SIG-M5 (cell line): ENCODE data around the gene USP25.

ENCODE experiments used
- DNase-seq: peaks from one replicate; lab custom pipeline; 2025; lab: John Stamatoyannopoulos, UW

Gene USP25

DNA sequence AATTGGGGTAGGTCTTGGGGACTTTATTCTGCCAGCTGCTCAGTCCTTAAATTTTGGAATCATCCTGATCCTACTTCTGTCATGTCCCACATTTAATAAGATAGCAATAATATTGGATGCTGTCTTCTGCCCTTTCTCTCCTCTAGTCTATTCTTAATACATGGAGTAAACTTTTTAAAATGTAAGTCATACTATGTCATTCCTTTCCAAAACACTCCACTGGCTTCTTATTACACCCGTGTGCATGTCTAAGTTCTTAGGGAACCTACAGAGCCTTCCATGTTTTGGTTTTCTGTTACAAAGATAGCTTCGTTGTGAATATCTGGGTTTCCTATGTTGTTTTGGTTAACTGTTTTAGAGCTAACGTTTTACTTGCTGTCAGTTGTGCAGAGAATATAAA, 35.1 kb downstream of the USP25 start:
- DNase-seq: no peak

DNA sequence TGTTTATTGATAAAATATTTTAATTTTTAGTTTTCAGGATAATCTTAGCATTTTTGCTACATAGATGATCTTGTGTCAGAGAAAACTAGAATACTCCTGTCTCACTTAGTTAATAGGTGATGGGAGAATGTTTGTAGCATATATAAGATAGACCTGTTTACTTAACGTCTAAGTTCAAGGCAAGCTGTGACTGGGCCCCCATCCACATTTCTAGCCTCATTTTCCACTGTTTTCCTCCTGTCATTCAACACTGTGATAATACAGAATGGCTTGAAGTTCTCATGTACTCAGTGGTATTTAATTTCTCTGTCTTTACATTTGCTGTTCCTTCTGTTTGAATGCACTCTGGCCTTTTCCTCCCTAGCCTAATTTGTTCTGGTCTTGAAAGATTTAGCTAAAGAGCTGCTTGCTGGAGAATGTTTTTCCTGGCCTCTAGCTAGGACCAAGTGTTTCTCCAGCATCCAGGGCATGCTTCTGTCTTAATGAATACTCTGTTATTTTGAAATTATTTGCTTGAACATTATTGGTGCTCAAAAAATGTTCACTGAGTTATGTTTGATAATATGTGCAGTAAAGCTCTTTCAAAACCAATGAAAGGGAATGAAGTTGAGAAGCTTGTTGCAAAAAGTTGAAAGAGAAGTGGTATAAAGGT, 37.3 kb downstream of the USP25 start:
- no peak for DNase-seq

DNA sequence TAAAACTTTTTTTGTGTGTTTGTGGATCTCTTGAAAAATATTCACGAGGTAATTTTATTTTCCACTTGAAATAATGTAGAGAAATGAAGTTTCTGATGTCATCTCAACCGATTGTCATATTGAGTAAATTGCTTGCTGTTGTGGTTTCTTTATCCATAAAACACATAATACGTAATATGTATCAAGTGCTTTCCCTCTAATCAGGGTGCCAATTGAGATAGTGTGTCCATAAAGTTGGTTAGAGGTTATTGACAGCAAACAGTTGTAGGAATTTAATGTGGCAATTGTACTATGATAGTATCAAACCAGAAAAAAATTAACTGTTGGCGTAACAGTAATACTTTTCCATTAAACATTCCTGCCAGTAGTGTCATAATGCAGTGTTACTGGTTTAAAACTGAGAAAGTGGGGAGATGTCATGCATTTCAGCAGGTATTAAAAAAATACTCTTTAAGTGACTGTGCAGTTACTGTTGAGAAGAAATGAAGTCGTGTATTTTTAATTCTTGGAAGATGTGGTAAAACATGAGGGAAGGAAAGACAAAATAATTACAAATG, 38.3 kb downstream of the USP25 start:
- DNase-seq: no peak

DNA sequence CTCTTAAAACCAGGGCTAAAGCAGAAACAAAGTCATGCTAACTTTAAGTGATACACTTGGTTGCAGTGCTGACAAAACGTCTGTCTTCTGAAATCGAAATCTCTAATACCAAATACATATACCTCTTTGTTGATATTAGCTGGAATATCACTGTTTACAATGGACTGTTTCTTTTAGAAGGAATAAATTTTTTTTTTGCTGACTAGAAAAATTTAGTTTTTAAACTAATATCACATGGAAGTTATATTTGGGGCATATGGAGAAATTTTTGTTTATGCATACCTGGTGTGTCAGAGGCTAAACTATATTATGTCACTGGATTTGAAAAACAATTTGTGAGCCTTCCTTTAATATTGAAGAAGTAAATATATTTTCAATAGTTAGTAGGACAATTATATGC, 39.1 kb downstream of the USP25 start:
- DNase-seq: no peak

DNA sequence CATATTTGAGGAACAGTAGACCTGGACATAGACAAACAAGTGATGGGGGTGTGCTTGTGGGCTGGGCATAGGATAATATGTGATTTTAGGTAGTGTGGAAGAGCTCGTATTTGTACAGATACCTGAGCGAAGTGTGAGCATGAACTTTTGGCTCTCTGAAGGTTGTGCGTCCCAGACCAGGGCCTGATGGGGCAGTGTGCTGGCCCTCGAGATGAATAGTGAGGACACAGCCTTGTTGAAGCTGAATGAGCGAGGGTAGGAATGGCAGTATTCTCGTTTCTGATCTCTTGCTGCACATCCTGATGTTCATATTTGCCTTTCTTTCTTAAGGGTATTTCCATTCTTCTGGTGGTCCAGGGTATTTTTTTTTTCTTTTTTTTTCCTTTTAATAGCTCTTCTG, 41.5 kb downstream of the USP25 start:
- DNase-seq: no peak

DNA sequence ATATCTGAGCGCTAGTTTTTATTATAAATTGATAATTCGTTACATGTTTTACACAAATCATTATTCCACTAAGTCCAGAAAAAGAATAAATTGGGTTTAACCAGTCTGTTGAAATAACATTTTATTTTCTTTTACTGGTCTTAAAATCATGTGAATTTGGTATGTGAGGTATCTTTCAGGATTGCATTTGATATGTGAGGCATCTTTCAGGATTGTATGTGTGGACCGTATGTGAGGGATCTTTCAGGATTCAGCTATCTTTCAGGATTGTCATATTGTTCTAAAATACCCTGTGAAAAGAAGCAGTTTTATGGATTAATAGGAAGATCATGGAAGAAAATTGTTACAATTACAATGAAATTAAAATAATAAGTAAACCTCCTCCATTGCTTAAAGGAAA, 42.9 kb downstream of the USP25 start:
- no peak for DNase-seq

DNA sequence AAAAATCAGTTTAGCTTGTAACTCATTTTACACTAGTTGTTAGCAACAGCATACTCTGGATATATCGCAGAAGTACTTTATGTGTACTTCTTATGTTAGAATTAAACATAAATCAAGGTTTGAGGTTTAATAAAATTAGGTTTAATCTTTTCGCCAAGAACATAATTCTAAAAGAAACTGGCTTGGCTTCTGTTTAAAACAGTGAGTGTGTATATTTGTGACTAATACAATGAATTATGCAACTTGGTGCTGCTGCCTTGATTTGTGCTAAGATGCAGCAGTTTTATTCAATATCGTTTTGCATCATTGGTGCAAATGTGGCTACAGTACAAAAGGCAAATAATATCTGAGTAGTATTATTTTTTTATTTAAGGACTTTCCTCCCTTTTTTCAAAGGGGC, 44.8 kb downstream of the USP25 start:
- no peak for DNase-seq

DNA sequence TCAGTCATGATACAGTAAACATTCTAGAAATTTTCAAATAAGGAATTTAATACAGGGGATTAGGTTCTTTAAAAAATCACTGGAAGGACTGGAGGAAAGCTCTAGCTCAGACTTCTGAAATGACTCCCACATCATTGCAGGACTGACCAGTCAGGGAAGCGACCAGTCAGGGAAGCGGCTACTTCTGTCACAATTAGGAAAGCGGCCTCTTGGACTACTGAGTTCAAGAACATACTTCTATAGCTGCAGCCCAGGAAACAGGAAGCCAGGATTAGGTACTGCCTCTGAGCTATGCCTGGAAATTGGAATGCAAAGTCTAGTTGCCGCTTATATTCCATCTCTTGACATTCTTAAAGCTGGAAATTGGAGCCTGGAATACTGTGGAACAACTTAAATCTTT, 45.5 kb downstream of the USP25 start:
- no peak for DNase-seq

DNA sequence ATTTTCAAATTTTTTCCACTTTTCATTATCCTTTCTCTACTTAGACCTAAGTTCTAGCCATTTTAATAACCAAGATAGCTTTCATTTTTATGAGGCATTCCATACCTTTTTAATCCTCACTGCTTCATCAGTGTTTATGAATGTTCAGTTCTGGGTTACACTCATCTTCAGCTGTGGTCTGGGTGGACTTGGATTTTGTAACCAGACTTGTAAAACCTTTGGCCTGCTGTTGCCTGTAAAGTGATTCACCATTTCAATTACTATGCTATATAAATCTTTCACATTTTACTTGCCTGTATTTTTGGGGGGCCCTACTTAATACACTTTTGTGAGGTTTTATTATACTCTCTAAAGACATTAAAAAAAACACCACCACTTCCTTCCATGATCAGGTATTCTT, 46.2 kb downstream of the USP25 start:
- DNase-seq: no peak

DNA sequence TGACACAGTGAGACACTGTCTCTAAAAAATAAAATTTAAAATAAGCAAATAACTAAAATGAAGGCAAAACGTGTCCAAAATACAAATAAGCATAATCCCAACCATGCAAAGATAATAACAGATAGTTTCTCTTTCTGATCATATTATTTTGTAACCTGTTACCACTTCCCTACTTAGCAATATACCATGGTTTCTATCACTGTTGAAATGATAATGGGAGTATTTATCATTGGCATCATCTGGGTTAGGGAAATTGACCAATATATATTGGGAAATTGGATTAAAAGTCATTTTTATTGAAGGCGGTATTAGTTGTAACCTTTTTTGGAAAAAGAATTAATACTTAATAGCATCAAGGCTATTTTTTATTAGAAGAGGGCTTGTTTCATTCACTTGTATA, 47.0 kb downstream of the USP25 start:
- no peak for DNase-seq

DNA sequence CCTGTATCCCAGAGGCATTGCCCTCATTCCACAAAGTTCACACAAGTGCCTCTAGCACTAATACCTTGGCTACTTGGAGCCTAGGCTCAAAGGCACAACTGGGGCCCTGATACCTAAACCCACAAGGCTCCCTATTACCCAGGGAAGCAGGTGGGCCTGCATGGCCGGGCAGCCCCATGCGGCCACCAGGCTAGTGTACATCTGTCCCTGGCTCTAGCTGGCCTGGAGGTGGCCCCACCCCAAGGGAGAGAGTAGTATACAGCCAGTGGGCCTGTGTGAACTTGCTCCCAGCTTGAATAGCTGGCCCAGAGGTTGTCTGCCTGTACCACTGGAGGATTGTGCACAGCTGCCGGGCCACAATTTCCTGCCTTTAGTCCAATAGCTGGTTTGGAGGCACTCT, 52.2 kb downstream of the USP25 start:
- DNase-seq: no peak

DNA sequence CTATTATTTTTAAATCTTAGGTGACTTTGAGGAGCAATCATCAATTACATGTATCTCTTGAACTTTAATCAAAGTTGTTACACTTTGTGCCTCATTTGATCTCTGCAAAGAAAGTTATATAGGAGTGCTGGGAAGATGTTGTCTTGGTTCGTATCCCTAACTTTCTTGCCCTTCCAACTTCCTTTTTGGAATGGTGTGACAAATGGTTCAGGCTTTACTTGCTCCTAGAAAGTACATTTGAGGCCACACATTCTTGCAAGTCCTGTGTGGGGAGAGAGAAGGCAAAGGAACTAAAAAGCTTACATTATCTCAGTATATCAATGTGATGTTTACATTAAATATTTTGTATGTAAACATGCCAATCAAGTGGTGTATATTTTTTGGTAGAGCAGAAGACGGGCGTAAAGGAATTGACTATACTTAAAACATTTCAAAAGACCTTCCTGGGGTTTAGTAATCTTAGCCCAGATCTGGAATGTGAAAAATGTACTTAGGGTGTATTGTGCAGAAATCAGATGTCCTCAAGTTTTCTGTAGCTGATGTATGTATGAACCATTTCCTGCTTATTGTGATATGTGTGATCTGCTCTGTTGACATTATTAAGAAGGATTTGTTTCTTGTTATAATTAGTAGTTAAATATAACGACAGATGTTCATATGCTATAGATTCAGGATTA, 59.2 kb downstream of the USP25 start:
- DNase-seq: no peak

DNA sequence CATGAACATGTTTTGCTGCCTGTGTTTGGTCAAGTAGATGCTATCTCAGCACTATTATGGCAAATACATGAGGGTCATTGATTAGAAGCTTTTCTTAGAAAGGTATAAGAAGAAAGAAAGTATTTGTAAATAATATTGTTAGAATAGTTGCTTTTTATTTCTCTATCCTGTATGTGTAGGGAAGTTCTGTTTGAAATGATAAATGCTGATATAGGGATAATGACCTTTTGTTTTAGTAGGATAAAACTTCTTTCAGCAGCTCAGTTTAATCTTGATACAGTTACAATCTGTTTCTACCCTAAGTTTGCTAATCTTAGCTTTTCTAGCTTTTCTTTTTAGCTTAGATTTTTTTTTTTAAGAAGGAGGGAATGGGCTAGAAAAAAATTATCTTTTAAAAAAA, 63.3 kb downstream of the USP25 start:
- DNase-seq: no peak

DNA sequence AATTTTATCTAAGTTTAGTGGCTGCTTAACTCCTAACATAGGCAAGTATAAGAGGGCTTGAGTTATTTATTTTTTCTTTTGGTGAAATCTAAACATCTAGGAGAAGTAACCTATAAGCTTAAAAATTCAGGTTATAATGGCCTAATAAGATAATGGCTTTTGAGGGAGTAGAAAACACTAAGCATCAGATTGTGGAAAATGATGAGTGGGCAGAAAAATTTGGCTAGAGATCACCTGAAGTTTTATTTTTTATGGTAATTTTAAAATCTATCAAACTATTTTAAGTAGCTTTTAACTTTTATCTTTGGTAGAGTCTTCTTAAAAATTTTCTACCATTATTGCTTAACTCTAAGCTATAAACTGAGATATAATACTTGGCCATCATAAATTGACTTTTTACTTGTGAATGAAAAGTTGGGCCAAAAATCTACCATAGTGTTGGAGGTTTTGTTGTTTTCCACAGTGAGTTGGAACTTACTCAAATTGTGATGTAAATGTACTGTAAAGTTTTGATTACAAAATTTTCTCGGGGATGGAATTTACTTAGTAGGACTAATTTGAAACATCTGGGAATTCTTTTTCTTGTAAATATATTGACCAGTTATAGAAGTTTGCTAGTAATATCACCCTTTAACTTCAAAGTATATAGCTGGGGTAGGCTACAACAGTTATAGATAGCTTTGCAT, 63.9 kb downstream of the USP25 start:
- no peak for DNase-seq

DNA sequence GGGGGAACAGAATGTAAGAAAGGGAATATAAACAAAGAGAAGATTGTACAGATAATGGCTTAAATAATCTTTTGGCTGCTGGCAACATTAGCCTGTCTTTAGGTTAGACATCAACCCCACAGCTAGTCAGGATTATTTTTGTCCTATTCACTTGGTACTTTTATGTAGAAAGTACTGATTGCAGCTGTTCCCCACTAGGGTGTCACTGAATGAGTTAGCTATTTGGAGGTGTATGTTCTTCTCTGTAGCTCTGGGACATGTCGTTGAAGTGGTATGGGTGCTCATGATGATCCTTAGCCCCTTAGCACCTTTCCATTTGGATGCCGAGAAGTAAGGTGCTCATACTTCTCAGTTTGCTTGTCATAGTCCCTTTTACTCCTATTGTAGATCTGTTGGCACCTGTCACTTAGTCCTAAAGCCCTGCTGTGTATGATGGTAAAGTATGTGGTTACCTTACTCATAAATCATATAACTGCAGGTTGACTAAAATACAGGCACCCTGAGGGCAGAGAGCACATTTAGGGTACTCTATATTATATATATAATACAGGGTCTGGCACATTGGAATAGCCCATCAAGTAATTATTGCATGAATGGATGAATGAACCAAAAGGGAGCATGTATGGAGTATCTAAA, 64.6 kb downstream of the USP25 start:
- DNase-seq: no peak

DNA sequence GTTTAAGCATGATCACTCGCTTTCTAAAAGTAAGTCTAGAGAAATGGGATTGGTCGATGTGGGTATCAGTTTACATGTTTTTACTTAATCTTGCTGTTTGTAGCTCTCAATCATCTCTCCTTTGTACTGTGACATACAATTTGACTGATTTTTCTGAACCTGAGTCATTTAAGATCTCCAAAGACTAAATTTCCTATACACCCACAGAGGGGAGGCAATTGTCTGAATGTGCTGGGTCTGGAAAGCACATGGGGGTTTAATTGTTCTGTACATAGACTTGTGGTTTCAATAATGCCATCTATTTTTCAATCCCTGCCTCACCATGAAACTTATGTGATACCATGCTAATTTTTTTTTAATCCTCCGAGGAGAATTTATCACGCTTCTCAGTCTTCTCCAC, 65.8 kb downstream of the USP25 start:
- no peak for DNase-seq

DNA sequence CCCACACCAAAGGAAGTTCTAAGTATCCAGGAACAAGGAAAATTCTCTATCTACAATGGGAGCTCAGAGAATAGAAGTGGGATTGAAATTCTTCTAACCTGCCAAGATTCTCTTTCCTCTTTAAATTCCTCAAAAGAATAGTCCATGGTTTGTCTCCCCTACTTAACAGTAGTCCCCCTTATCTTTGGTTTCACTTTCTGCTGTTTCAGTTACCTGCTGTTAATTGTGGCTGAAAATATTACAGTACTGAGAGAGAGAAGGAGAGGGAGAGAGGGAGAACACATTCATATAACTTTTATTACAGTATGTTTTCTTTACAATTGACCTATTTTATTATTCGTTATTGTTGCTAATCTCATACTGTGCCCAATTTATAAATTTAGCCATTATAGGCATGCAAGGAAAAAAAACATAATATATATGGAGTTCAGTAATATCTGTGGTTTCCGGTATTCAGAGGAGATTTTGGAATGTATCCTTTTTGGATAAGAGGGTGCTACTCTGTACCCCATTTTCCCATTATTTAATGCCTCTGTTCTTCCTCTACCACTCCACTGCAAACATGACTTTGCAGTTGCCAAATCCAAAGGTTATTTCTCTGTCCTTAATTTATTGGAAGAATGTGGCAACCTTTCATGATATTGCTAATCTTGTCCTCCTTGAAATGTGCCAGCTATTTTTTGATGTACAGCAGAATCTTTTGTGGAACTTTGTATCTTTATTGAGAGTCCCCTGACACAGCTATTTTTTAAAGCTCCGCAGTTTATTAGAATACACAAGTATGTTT, 68.0 kb downstream of the USP25 start:
- DNase-seq: no peak

DNA sequence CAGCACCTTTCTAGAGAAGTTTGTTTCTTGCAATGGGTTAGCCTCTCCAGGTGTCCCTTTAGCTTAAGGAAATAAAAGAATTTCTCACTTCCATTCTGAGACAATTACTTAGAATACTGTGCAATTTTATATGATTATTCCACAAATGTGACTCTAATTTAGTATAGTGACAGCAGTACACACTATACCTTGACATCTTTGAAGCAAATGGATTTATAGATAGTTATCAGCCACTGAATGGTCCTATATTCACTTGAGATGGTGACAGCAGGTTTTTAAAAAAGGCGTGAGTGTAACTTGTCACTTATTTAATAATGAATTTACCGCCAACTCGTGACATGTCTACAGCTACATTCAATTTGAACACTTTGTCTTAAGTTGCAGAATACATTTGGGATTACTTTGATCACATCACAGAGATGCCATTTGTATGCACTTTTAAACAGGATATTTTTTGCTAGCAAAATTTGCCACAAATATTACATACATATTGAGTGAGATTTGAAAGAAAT, 71.6 kb downstream of the USP25 start:
- no peak for DNase-seq

DNA sequence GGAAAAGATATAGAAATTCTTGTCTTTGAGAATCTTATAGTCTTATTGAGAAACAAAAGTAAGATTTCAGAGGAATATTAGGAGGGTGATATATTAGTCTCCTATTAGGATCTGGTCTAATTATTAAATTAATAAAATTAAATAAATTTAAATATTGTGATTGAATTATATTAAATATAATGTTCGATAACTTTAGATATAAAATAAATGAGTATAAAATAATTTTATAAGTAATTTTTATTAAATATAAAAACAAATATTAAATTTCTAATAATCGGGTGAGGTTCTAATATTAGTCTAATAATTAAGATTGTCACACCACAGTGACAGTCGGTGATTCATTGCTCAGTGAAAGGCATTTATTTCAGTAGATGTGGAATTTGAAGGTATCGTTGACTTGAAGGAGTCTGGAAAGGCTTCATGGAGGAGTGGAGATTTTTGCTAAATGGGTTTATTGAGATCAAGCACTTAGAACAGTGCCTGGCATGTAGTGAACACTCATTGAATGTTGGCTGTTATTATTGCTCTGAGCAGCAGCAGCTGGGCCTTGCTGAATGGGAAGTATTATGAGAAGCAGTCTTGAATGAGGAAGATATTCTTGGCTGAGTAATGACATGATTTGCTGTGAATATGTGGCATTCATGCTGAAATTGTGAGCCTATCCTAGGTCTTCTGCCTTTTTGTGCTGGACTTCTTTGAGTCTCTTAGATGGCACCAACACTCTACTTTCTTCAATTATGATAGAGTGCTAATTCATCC, 74.6 kb downstream of the USP25 start:
- DNase-seq: no peak

DNA sequence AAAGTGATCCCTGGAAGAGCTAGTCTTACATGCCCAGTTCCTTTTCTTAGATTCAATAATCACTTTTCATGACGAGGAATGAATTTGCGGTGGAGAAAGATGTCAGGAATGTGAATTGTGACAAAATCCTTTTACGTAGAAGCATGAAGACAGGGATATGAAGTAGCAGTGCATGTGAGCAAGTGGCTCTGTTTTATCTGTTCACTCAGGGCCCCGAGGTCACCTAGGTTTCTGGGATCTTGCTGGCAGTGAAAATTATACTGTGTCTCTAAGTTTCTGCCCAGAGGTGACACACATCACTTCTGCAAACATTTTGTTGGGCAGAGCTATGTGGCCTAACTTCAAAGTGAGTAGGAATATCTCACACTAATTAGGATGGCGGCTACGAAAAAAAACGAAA, 79.3 kb downstream of the USP25 start:
- no peak for DNase-seq

DNA sequence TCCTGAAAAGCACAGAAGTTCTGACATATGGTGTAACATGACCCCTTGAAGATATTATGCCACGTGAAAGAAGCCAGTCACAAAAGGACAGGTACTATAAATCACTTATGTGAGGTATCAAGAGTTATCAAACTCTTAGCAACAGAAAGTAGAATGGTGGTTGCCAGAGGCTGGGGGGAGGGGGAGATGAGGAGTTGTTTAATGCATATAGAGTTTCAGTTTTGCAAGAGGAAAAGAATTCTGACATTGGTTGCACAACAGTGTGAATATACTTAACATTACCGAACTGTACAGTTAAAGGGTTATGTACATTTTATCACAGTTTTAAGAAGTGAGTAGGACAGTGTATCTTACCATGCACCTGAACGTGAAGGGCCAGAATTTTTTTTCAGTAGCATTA, 80.0 kb downstream of the USP25 start:
- DNase-seq: no peak
